HG02840 (cell line): ENCODE data around the gene AGRN.
"Not testable (repeated sequence)": the region's sequence is repeated elsewhere in the genome, so short reads cannot be mapped to it uniquely, and the experiment has no call there.

Source experiments
- ATAC-seq: cut with Tn5 transposase; IDR thresholded peaks from one replicate; pipeline ENCODE4 v1.9.1; 2021; ENCODE audit warnings: mild to moderate bottlenecking, moderate library complexity, moderate number of reproducible peaks; ENCODE audit not compliant: unreplicated experiment, low FRiP score

The AGRN gene

GRCh38 chr1:1049318-1050165, 29.6 kb downstream of the AGRN start:
- no peak for ATAC-seq

GRCh38 chr1:1050577-1051052, 30.7 kb downstream of the AGRN start:
- no peak for ATAC-seq

GRCh38 chr1:1051127-1051810, 31.3 kb downstream of the AGRN start:
- ATAC-seq = no peak

- ATAC-seq = no peak
Measured at GRCh38 chr1:1052003-1052840, 32.3 kb downstream of the AGRN start.

GRCh38 chr1:1053022-1053421, 33.1 kb downstream of the AGRN start:
- no peak for ATAC-seq

- ATAC-seq = no peak
Measured at GRCh38 chr1:1053682-1054081, 33.8 kb downstream of the AGRN start.

- no peak for ATAC-seq
Measured at GRCh38 chr1:1054099-1054700, 34.3 kb downstream of the AGRN start.

GRCh38 chr1:1054971-1055370, 35.1 kb downstream of the AGRN start:
- ATAC-seq = no peak

- ATAC-seq = no peak
Measured at GRCh38 chr1:1055841-1056736, 36.2 kb downstream of the AGRN start.

GRCh38 chr1:1057769-1058087, 37.8 kb downstream of the AGRN start:
- ATAC-seq = not testable (repeated sequence)

GRCh38 chr1:1058088-1058905, 38.4 kb downstream of the AGRN start:
- ATAC-seq = no peak

GRCh38 chr1:1058921-1059493, 39.1 kb downstream of the AGRN start:
- ATAC-seq = peak; percentile 27

- peak; percentile 46 for ATAC-seq
Measured at GRCh38 chr1:1059494-1060280, 39.8 kb downstream of the AGRN start.

GRCh38 chr1:1060281-1061000, 40.5 kb downstream of the AGRN start:
- ATAC-seq = no peak

- no peak for ATAC-seq
Measured at GRCh38 chr1:1061682-1062345, 41.9 kb downstream of the AGRN start.

- no peak for ATAC-seq
Measured at GRCh38 chr1:1062348-1063163, 42.6 kb downstream of the AGRN start.
